Liver (tissue), 3 donors: ENCODE data around the gene SOX13.
A peak's percentile ranks its signal among the peaks of the same experiment; 100 is the strongest.

Experiments used
- EGR1 ChIP-seq, 2 donors: IDR thresholded peaks; 2 replicates each; pipeline ENCODE4 v1.6.1; 2016 to 2018; ENCODE audit warnings: antibody characterized with exemption in 2 of 2, low read depth in 2 of 2
- FOXA1 ChIP-seq: IDR thresholded peaks from 2 replicates; pipeline ENCODE4 v1.6.1; 2016; ENCODE audit warnings: antibody characterized with exemption
- GABPA ChIP-seq, 2 donors: IDR thresholded peaks in 1 of 2; conservative IDR thresholded peaks in 1 of 2; 2 replicates each; pipeline ENCODE4 v1.6.1; 2016; ENCODE audit warnings: antibody characterized with exemption in 2 of 2, mild to moderate bottlenecking in 1 of 2, moderate library complexity in 1 of 2
- RAD21 ChIP-seq, 2 donors: IDR thresholded peaks; 2 replicates each; pipeline ENCODE4 v1.6.1; 2016; ENCODE audit warnings: antibody characterized with exemption in 2 of 2, mild to moderate bottlenecking in 2 of 2
- SP1 ChIP-seq: IDR thresholded peaks from 2 replicates; pipeline ENCODE4 v1.6.1; 2018; ENCODE audit warnings: antibody characterized with exemption, mild to moderate bottlenecking
- TAF1 ChIP-seq: conservative IDR thresholded peaks from 2 replicates; pipeline ENCODE4 v1.6.1; 2016; ENCODE audit warnings: antibody characterized with exemption, mild to moderate bottlenecking
- YY1 ChIP-seq: IDR thresholded peaks from 2 replicates; pipeline ENCODE4 v1.6.1; 2016; ENCODE audit warnings: antibody characterized with exemption, mild to moderate bottlenecking
- TF ChIP-seq, protein P1 (sequence below): fragments of 150-350 bp; IDR thresholded peaks from 2 replicates; pipeline ENCODE4 v1.5.1; 2017; ENCODE audit warnings: improper control_type of control experiment, low read depth, low read length; ENCODE audit not compliant: missing input control
- donor health status: healthy.
- donor health status: healthy.

GRCh38 chr1:204152310-204153044, 79.6 kb downstream of the SOX13 start:
- TF ChIP-seq SP1 (no peak), FOXA1 (no peak), TAF1 (no peak), RAD21 (IDR thresholded peaks at IDR 0.05) (peak in 1 of 2 donors; percentile 36), YY1 (no peak), GABPA (IDR thresholded peaks at IDR 0.05 in 1 of 2, conservative IDR thresholded peaks at IDR 0.05 in 1 of 2) (no peak), EGR1 (IDR thresholded peaks at IDR 0.05; ENCODE audit: low read depth in 2 of 2) (no peak)
- TF ChIP-seq, protein P1, sequence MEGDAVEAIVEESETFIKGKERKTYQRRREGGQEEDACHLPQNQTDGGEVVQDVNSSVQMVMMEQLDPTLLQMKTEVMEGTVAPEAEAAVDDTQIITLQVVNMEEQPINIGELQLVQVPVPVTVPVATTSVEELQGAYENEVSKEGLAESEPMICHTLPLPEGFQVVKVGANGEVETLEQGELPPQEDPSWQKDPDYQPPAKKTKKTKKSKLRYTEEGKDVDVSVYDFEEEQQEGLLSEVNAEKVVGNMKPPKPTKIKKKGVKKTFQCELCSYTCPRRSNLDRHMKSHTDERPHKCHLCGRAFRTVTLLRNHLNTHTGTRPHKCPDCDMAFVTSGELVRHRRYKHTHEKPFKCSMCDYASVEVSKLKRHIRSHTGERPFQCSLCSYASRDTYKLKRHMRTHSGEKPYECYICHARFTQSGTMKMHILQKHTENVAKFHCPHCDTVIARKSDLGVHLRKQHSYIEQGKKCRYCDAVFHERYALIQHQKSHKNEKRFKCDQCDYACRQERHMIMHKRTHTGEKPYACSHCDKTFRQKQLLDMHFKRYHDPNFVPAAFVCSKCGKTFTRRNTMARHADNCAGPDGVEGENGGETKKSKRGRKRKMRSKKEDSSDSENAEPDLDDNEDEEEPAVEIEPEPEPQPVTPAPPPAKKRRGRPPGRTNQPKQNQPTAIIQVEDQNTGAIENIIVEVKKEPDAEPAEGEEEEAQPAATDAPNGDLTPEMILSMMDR: no peak
